ENCODE measurements around the gene TUBB1. TPM values are rescaled to one million over a fixed set of nuclear protein-coding genes. Genes with fewer than 3 reads are reported as not detected.
A peak's percentile ranks its signal among the peaks of the same experiment; 100 is the strongest.

The TUBB1 gene
- total RNA-seq, 1 donor from 2014 or later, result not detected

GRCh38 chr20:59005523-59006166 is 13.6 kb upstream of the TUBB1 start:
- TF ChIP-seq, protein P1, sequence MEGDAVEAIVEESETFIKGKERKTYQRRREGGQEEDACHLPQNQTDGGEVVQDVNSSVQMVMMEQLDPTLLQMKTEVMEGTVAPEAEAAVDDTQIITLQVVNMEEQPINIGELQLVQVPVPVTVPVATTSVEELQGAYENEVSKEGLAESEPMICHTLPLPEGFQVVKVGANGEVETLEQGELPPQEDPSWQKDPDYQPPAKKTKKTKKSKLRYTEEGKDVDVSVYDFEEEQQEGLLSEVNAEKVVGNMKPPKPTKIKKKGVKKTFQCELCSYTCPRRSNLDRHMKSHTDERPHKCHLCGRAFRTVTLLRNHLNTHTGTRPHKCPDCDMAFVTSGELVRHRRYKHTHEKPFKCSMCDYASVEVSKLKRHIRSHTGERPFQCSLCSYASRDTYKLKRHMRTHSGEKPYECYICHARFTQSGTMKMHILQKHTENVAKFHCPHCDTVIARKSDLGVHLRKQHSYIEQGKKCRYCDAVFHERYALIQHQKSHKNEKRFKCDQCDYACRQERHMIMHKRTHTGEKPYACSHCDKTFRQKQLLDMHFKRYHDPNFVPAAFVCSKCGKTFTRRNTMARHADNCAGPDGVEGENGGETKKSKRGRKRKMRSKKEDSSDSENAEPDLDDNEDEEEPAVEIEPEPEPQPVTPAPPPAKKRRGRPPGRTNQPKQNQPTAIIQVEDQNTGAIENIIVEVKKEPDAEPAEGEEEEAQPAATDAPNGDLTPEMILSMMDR (IDR thresholded peaks at IDR 0.05; ENCODE audit: insufficient read depth, low read length, poor library complexity, severe bottlenecking), result no peak
- DNase-seq (ENCODE audit: low read depth), result no peak
- Histone ChIP-seq H3K4me3 (ENCODE audit: low read depth, low read length) (no peak overlapping the region), H3K27me3 (ENCODE audit: control insufficient read depth, insufficient read depth, low read length) (no peaks in the 10 kb centered on the region), H3K36me3 (ENCODE audit: control insufficient read depth, insufficient read depth, low read length) (no peaks in the 10 kb centered on the region)

- Histone ChIP-seq H3K27me3 (ENCODE audit: control insufficient read depth, insufficient read depth, low read length) (no peaks in the 10 kb centered on the region), H3K36me3 (ENCODE audit: control insufficient read depth, insufficient read depth, low read length) (no peaks in the 10 kb centered on the region), H3K4me3 (ENCODE audit: low read depth, low read length) (peak overlapping the region; percentile 72)
- TF ChIP-seq, protein P1 (IDR thresholded peaks at IDR 0.05; ENCODE audit: insufficient read depth, low read length, poor library complexity, severe bottlenecking), result no peak
- no peak for DNase-seq (ENCODE audit: low read depth)
These were observed 12.9 kb upstream of the TUBB1 start for GRCh38 chr20:59006167-59006863.

DNA sequence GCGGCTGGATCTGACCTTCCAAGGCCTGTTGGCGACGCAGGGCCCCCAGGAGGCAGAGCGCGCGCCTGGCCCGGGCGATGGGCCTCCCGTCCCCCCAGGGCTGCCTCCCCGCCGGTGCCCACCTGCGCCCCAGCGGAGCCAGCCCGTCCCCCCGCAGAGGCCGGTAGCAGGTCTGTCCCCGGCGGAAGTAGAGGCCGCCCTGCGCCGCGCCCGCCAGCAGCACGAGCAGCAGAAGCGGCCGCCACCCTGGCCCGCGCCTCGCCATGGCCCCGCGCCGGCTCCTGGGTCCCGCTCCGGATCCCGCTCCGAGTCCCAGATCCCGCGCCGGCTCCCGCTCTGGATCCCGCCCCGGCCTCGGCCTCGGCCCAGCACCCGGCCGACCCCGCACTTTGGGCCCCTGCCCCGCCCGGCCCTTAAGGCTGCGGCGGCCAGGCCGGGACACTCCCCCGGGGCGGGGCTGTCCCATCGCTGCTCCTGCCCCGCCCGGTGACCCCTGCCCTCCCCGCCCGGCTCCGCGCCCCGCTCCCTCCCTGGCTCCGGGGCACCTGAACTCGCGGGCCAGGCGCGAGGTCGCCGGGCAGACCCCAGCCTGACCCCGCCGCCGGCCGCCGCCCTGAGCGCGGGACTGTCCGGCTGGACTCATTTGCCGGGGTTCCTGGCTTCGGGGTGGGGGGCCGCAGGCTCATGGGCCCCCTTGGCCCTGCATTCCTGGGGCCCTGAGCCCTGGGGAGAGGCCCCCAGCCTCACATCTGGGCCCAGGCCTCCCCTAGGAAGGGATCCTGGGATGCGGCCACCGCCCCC is 12.2 kb upstream of the TUBB1 start, which contains the start of gene CTSZ:
TSS of gene CTSZ (minus strand) at position 391 of the 801 bp plus-strand sequence. CDS start at position 265, 126 bp downstream.
- TF ChIP-seq, protein P1 (IDR thresholded peaks at IDR 0.05; ENCODE audit: insufficient read depth, low read length, poor library complexity, severe bottlenecking), result no peak
- Histone ChIP-seq H3K4me3 (ENCODE audit: low read depth, low read length) (peak within 1 kb of the TSS; percentile 72), H3K27me3 (ENCODE audit: control insufficient read depth, insufficient read depth, low read length) (no peaks in the 10 kb centered on the region), H3K36me3 (ENCODE audit: control insufficient read depth, insufficient read depth, low read length) (no peaks in the 10 kb centered on the region)
- no peak for DNase-seq (ENCODE audit: low read depth)

GRCh38 chr20:59007665-59008511 is 11.3 kb upstream of the TUBB1 start:
- H3K36me3 ChIP-seq (ENCODE audit: control insufficient read depth, insufficient read depth, low read length), result no peaks in the 10 kb centered on the region
- TF ChIP-seq, protein P1 (IDR thresholded peaks at IDR 0.05; ENCODE audit: insufficient read depth, low read length, poor library complexity, severe bottlenecking), result no peak
- no peak overlapping the region for H3K4me3 ChIP-seq (ENCODE audit: low read depth, low read length)
- H3K27me3 ChIP-seq (ENCODE audit: control insufficient read depth, insufficient read depth, low read length), result no peaks in the 10 kb centered on the region
- no peak for DNase-seq (ENCODE audit: low read depth)

- no peak for DNase-seq (ENCODE audit: low read depth)
- TF ChIP-seq, protein P1 (IDR thresholded peaks at IDR 0.05; ENCODE audit: insufficient read depth, low read length, poor library complexity, severe bottlenecking), result no peak
- Histone ChIP-seq H3K4me3 (ENCODE audit: low read depth, low read length) (no peak overlapping the region), H3K27me3 (ENCODE audit: control insufficient read depth, insufficient read depth, low read length) (no peaks in the 10 kb centered on the region), H3K36me3 (ENCODE audit: control insufficient read depth, insufficient read depth, low read length) (no peaks in the 10 kb centered on the region)
These were observed 10.4 kb upstream of the TUBB1 start for GRCh38 chr20:59008715-59009336.

Measured in kidney epithelial cell (primary cell).